ENCODE results near the gene ANXA2.
"Not testable (repeated sequence)": the region's sequence is repeated elsewhere in the genome, so short reads cannot be mapped to it uniquely, and the experiment has no call there.

ANXA2 gene

GRCh38 chr15:60397772-60398445 is at the start of gene ANXA2:
ANXA2 (minus strand) TSS chr15:60397986; CDS start chr15:60386075, 11,911 bp downstream.
- DNase-seq (ENCODE audit: low read depth, low spot score), result peak; percentile 81

GRCh38 chr15:60444289-60444912 is 46.6 kb upstream of the ANXA2 start:
- no peak for DNase-seq (ENCODE audit: low read depth, low spot score)

DNA sequence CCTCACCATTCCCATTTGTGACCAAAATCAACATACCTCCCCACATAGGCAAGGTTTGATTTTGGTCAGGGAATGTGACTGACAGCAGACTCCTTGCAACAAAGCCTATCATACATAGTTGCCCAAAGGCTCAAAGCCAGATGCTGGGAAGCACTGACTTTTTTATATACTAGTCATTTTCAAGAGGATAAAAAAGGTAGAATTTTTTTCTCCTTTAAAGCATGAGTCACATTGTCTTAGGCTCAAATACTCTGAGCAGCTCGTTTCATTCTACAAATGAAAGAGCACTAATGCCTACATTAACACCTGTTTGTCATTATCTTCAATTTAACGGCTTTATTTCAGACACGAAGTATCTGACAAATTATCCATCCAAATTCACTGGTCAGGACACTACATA is 45.0 kb upstream of the ANXA2 start:
- DNase-seq (ENCODE audit: low read depth, low spot score), result no peak

GRCh38 chr15:60442031-60442650 is 44.4 kb upstream of the ANXA2 start:
- no peak for DNase-seq (ENCODE audit: low read depth, low spot score)

DNA sequence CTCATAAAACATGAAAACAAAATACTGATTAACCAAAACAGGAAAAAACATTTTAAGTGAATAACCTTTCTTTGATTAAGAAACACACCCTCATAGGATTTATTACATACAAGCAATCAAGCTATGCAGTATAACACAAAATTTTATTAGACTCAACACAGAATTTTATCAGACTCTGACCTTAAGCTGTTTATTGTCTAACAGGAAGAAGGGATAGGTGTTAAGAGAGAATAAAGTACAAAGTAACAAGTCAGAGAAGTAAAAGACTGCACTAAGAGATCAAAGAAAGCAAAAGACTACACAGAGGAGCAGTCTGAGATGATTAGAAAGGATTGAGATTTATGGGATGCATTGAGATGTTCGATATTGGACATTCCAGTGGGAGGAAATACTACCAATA is 43.5 kb upstream of the ANXA2 start:
- no peak for DNase-seq (ENCODE audit: low read depth, low spot score)

DNA sequence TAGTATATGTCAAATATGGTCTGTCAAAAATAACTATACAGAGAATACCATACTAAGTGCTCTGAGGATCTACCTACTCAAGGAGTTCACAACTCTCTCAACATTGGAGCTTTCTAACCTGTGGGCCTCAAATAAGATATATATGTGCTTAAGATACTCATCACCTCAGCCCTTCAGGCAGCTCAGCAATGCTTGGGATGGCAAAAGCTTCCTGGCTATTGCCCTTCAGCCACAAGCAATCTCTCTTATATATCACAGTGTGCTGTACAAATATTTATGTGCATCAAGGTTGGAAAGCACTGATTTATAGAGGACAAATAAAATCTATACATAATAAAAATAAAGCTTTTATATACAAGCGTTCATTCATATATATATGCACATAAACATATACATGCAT is 40.9 kb upstream of the ANXA2 start:
- no peak for DNase-seq (ENCODE audit: low read depth, low spot score)

GRCh38 chr15:60428935-60429334 is 31.1 kb upstream of the ANXA2 start:
- no peak for DNase-seq (ENCODE audit: low read depth, low spot score)

- DNase-seq (ENCODE audit: low read depth, low spot score), result no peak
Measured at GRCh38 chr15:60426870-60427508, 29.2 kb upstream of the ANXA2 start.

GRCh38 chr15:60425461-60425860 is 27.7 kb upstream of the ANXA2 start:
- no peak for DNase-seq (ENCODE audit: low read depth, low spot score)

DNA sequence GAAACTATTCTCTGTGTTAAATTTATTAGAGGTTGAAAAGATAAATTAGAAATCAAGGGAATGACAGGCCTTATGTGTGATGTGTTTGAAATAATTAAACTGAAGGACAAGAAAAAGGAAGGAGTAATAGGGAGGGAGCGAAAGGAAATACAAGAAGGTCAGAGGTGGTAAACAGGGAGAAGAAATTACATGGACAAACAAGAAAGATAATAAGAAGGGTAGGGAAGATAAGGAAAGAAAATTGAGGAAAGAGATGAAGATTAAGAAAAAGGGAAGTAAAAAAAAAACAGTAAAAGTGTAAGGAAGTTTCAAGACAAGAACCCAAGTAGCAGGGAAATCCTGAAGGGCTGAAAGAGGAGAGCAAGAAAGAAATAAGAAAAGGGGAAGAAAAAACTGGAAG is 26.2 kb upstream of the ANXA2 start:
- DNase-seq (ENCODE audit: low read depth, low spot score), result no peak

- peak; percentile 42 for DNase-seq (ENCODE audit: low read depth, low spot score)
Measured at GRCh38 chr15:60423537-60423936, 25.8 kb upstream of the ANXA2 start.

GRCh38 chr15:60421544-60421943 is 23.8 kb upstream of the ANXA2 start:
- DNase-seq (ENCODE audit: low read depth, low spot score), result no peak

- no peak for DNase-seq (ENCODE audit: low read depth, low spot score)
Measured at GRCh38 chr15:60420203-60420716, 22.5 kb upstream of the ANXA2 start.

DNA sequence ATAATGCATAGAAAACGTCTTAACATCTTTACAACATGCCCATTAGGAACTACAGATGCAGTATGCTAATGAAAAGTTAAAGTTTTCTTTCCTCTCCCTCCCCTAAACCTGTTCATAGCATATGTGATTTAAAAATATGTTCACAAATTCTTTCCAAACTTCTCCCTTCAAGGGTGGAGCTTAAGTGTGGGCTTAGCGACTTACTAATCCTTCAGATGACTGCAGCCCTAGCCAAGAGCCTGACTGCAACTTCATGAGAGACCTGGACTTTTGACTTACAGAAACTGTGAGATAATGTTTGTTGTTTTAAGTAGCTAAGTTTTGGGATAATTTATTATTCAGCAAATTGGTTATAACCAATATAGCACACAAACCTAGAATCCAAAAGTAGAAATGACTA is 22.0 kb upstream of the ANXA2 start:
- no peak for DNase-seq (ENCODE audit: low read depth, low spot score)

GRCh38 chr15:60418096-60418495 is 20.3 kb upstream of the ANXA2 start:
- no peak for DNase-seq (ENCODE audit: low read depth, low spot score)

GRCh38 chr15:60417112-60417511 is 19.3 kb upstream of the ANXA2 start:
- DNase-seq (ENCODE audit: low read depth, low spot score), result no peak

DNA sequence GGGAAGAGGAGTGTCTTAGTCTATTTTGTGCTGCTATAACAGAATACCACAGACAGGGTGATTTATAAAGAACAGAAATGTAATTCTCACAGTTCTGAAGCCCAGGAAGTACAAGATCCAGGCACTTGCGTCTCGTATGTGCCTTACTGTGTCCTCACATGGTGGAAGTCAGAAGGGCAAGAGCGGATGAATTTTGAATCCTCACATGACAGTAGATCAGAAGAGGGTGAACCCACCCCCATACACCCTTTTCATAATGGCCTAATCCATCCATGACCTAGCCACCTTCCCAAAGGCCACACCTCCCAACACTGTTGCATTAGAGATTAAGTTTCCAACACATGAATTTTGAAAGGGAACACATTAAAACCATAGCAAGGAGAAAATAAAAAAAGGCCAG is 18.7 kb upstream of the ANXA2 start:
- no peak for DNase-seq (ENCODE audit: low read depth, low spot score)

DNA sequence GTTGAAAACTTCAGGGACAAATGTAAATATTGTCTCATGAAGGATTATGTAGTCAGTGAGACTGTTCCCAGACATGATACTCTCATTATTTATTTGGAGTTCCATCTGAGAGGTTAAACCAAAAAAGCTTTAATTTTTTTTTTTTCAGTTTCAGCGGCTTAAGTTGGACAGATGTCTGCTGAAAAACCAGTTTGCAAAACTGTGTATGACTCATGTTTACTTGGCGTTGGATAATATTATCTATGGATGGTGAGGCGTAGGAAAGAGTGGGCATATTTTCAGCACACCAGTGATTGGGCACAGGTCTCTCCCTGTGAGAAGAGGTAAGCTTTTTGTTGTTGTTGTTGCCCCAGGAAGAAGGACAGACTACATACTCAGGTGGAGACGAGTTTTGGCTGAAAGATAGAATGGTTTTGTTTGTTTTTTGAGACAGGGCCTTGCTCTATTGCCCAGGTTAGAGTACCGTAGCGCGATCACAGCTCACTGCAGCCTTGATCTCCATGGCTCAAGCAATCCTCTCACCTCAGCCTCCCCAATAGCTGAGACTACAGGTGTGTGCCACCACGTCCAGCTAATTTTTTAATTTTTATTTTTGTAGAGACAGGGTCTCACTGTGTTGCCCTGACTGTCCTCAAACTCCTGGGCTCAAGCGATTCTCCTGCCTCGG is 16.4 kb upstream of the ANXA2 start:
- no peak for DNase-seq (ENCODE audit: low read depth, low spot score)

- peak; percentile 55 for DNase-seq (ENCODE audit: low read depth, low spot score)
Measured at GRCh38 chr15:60413231-60413824, 15.5 kb upstream of the ANXA2 start.

GRCh38 chr15:60412807-60413206 is 15.0 kb upstream of the ANXA2 start:
- not testable (repeated sequence) for DNase-seq (ENCODE audit: low read depth, low spot score)

DNA sequence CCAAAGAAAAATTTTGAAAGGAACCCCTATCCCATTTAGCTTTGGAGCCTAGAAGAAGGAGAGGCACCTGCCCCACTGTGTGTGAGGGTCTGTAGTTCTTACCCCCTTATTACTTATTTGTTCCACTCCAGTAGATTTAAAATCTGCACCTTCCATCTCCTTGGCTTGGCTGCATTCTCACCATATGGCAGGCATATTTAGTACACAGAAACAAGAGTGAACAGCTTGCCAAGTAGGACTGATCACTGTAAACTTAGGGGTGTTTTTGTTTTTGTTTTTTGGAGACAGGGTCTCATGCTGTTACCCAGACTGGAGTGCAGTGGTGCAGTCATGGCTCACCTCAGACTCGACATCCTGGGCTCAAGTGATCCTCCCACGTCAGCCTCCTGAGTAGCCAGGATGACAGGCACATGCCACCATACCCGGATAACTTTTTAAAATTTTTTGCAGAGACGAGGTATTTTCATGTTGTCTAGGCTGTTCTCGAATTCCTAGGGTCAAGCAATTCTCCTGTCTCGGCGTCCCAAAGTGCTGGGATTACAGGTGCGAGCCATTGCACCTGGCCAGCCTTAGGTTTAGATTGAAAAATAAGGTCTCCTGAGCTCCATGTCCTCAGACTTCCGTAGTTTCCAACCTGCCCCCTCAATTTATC is 14.1 kb upstream of the ANXA2 start:
- DNase-seq (ENCODE audit: low read depth, low spot score), result no peak

All from ELF-1 (cell line).